Endothelial cell of umbilical vein (primary cell): ENCODE measurements around the gene DTNA.

Source experiments
- POLR2A ChIP-seq: IDR thresholded peaks from 2 replicates; pipeline ENCODE4 v1.6.1; 2012; ENCODE audit warnings: low read depth, mild to moderate bottlenecking, control low read depth, low read length
- TF ChIP-seq, protein P1 (sequence below), 2 donors: IDR thresholded peaks; 1 replicate in 1 of 2; 2 replicates in 1 of 2; pipeline ENCODE4 v1.5.1; 2011; ENCODE audit warnings: low read length in 2 of 2, mild to moderate bottlenecking in 2 of 2, moderate library complexity in 2 of 2, control low read depth in 1 of 2, inconsistent platforms in 1 of 2, low read depth in 1 of 2; ENCODE audit not compliant: insufficient read depth in 1 of 2; ENCODE audit errors: extremely low read depth in 1 of 2
- TF ChIP-seq, protein P2 (sequence below): IDR thresholded peaks from 2 replicates; pipeline ENCODE4 v1.6.1; 2011; ENCODE audit not compliant: insufficient read depth, insufficient read length

DNA sequence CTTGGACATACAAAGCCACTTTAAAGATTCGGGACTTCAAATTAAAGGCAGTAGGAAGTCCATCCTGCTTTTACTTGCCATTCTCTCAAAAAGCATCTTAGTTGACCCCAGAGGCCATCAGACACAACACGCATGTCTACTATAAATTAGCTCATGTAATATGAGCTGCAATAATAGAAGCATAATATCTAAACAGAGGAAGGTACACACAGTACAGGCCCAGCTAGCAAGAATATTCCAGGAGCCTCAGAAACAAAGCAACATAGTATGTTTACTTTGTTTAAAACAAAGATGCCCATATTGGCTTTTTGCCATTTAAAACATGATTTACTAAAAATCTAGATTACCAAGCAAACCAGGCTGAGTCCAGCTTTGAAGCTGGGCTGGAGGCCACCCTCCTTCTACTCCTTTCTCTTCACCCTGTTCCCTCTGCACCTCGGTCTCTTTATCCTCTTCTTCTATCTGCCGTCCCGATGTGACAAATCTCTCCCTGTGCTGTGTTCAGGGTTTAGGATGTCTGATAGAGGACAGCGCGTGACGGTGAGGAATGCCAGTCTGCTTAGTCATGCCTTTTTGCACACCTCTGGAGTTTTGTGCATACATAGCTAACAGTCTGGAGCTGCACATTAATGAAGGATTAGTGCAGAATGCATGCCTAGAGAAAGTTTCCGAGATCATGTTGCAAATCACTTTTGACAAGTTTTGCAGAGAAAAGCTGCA, 28.2 kb downstream of the DTNA start:
- no peak for TF ChIP-seq POLR2A
- TF ChIP-seq, protein P1, sequence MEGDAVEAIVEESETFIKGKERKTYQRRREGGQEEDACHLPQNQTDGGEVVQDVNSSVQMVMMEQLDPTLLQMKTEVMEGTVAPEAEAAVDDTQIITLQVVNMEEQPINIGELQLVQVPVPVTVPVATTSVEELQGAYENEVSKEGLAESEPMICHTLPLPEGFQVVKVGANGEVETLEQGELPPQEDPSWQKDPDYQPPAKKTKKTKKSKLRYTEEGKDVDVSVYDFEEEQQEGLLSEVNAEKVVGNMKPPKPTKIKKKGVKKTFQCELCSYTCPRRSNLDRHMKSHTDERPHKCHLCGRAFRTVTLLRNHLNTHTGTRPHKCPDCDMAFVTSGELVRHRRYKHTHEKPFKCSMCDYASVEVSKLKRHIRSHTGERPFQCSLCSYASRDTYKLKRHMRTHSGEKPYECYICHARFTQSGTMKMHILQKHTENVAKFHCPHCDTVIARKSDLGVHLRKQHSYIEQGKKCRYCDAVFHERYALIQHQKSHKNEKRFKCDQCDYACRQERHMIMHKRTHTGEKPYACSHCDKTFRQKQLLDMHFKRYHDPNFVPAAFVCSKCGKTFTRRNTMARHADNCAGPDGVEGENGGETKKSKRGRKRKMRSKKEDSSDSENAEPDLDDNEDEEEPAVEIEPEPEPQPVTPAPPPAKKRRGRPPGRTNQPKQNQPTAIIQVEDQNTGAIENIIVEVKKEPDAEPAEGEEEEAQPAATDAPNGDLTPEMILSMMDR (IDR thresholded peaks at IDR 0.05; ENCODE audit: extremely low read depth in 1 of 2, insufficient read depth in 1 of 2, low read depth in 1 of 2, low read length in 2 of 2), result no peak
- TF ChIP-seq, protein P2, sequence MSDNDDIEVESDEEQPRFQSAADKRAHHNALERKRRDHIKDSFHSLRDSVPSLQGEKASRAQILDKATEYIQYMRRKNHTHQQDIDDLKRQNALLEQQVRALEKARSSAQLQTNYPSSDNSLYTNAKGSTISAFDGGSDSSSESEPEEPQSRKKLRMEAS, result no peak
